SK-N-SH (cell line): Measurements from ENCODE around the gene DEAF1. TPM values are rescaled to one million over a fixed set of nuclear protein-coding genes. Genes with fewer than 3 reads are reported as not detected.
A peak's percentile ranks its signal among the peaks of the same experiment; 100 is the strongest.

Experiments
- CTCF ChIA-PET: fragments of 300-600, 350-600 bp; formaldehyde crosslinking; extraction: SDS; loops from one replicate; lab custom pipeline; 2021; lab: Yijun Ruan, JAX
- POLR2A ChIA-PET: fragments of 350-600 bp; sonication (Branson Sonifier 250); formaldehyde crosslinking; extraction: SDS; loops from one replicate; lab custom pipeline; 2020; ENCODE audit warnings: antibody characterized with exemption, inconsistent platforms; lab: Yijun Ruan, JAX
- DNase-seq: peaks from one replicate; pipeline ENCODE4 v3.0.0; 2012
- H2AFZ ChIP-seq: fragments of 200-600 bp; sonication (generic); 2 replicates; pipeline ENCODE4 v1.8.1; 2016; ENCODE audit warnings: antibody characterized with exemption, mild to moderate bottlenecking, low read depth
- H3F3A ChIP-seq: fragments of 200-600 bp; sonication (generic); replicated peaks from 2 replicates; pipeline ENCODE3; 2016; ENCODE audit warnings: antibody characterized with exemption, mild to moderate bottlenecking; ENCODE audit not compliant: insufficient read depth
- H3K27ac ChIP-seq, 2 experiments: fragments of 200-500 bp in 1 of 2; fragments of 200-600 bp in 1 of 2; sonication (Bioruptor generic) in 1 of 2; sonication (generic), shearing (Covaris generic) in 1 of 2; 2 replicates each; pipeline versions ENCODE4 v1.5.1 to v1.6.1; 2014 to 2016; ENCODE audit warnings: low read depth in 2 of 2, inconsistent platforms in 1 of 2, low read length in 1 of 2, mild to moderate bottlenecking in 1 of 2, mixed read lengths in 1 of 2
- H3K27me3 ChIP-seq: fragments of 200-600 bp; sonication (generic), shearing (Covaris generic); 2 replicates; pipeline ENCODE4 v1.6.1; 2016; ENCODE audit warnings: mixed run types; ENCODE audit not compliant: insufficient read depth
- H3K36me3 ChIP-seq, 2 experiments: fragments of 200-500 bp in 1 of 2; fragments of 200-600 bp in 1 of 2; sonication (Bioruptor generic) in 1 of 2; sonication (generic) in 1 of 2; replicated peaks in 1 of 2; 2 replicates each; pipeline versions ENCODE3 to v1.5.1; 2014 to 2016; ENCODE audit warnings: low read length in 1 of 2, mild to moderate bottlenecking in 1 of 2; ENCODE audit not compliant: insufficient read depth in 2 of 2, control insufficient read depth in 1 of 2
- H3K4me1 ChIP-seq, 2 experiments: fragments of 200-500 bp in 1 of 2; fragments of 200-600 bp in 1 of 2; sonication (Bioruptor generic) in 1 of 2; sonication (generic), shearing (Covaris generic) in 1 of 2; 2 replicates each; pipeline versions ENCODE4 v1.5.1 to v1.6.1; 2014 to 2016; ENCODE audit warnings: low read depth in 1 of 2, low read length in 1 of 2, mixed run types in 1 of 2; ENCODE audit not compliant: insufficient read depth in 2 of 2, control insufficient read depth in 1 of 2
- H3K4me2 ChIP-seq: fragments of 200-600 bp; sonication (generic), shearing (Covaris generic); 2 replicates; pipeline ENCODE4 v1.6.1; 2017; ENCODE audit warnings: mixed run types
- H3K4me3 ChIP-seq, 2 experiments: fragments of 200-500 bp in 1 of 2; fragments of 200-600 bp in 1 of 2; sonication (Bioruptor generic) in 1 of 2; sonication (generic), shearing (Covaris generic) in 1 of 2; 2 replicates each; pipeline versions ENCODE4 v1.5.1 to v1.8.1; 2014 to 2016; ENCODE audit warnings: low read depth in 2 of 2, inconsistent platforms in 1 of 2, low read length in 1 of 2, mild to moderate bottlenecking in 1 of 2, mixed read lengths in 1 of 2, moderate library complexity in 1 of 2
- H3K79me2 ChIP-seq: fragments of 200-600 bp; sonication (generic); 2 replicates; pipeline ENCODE4 v1.8.1; 2017; ENCODE audit warnings: mild to moderate bottlenecking; ENCODE audit not compliant: insufficient read depth
- H3K9ac ChIP-seq: fragments of 200-600 bp; sonication (generic); 2 replicates; pipeline ENCODE4 v1.6.1; 2017; ENCODE audit warnings: mixed run types
- H3K9me2 ChIP-seq: fragments of 200-600 bp; sonication (generic); 2 replicates; pipeline ENCODE4 v1.6.1; 2017; ENCODE audit warnings: mixed run types
- H3K9me3 ChIP-seq: fragments of 200-600 bp; sonication (generic); 2 replicates; pipeline ENCODE4 v1.6.1; 2017; ENCODE audit warnings: mixed run types, mild to moderate bottlenecking, moderate library complexity
- H4K20me1 ChIP-seq: fragments of 200-600 bp; sonication (generic); 2 replicates; pipeline ENCODE4 v1.6.1; 2017; ENCODE audit warnings: mild to moderate bottlenecking, mixed run types; ENCODE audit not compliant: insufficient read depth
- CHD2 ChIP-seq: fragments of 150-350 bp; IDR thresholded peaks from 2 replicates; pipeline ENCODE4 v1.6.1; 2018; ENCODE audit warnings: low read length; ENCODE audit not compliant: partially characterized antibody
- ELF1 ChIP-seq: IDR thresholded peaks from 2 replicates; pipeline ENCODE4 v1.4.0; 2012
- EP300 ChIP-seq, 2 experiments: IDR thresholded peaks; 2 replicates each; pipeline versions ENCODE4 v1.4.0 to v1.6.1; 2012; ENCODE audit warnings: borderline replicate concordance in 1 of 2, low read depth in 1 of 2, low read length in 1 of 2
- FOXJ3 ChIP-seq: sonication (generic); formaldehyde crosslinking; IDR thresholded peaks from 2 replicates; pipeline ENCODE4 v1.5.1; 2020; ENCODE audit warnings: mild to moderate bottlenecking, missing genetic modification reagents
- FOXM1 ChIP-seq: IDR thresholded peaks from 2 replicates; pipeline ENCODE4 v1.4.0; 2012; ENCODE audit warnings: low read depth, mild to moderate bottlenecking
- GABPA ChIP-seq: IDR thresholded peaks from 2 replicates; pipeline ENCODE4 v1.4.0; 2012; ENCODE audit warnings: low read depth, mild to moderate bottlenecking
- NFIC ChIP-seq: IDR thresholded peaks from 2 replicates; pipeline ENCODE4 v1.4.0; 2012; ENCODE audit warnings: borderline replicate concordance
- NRF1 ChIP-seq: IDR thresholded peaks from 2 replicates; pipeline ENCODE4 v1.6.1; 2012; ENCODE audit warnings: low read depth, mild to moderate bottlenecking, low read length
- PBX3 ChIP-seq: IDR thresholded peaks from 2 replicates; pipeline ENCODE4; 2012
- POLR2AphosphoS5 ChIP-seq: IDR thresholded peaks from 2 replicates; pipeline ENCODE4 v1.6.1; 2012; ENCODE audit warnings: low read depth, low read length
- RAD21 ChIP-seq: IDR thresholded peaks from 2 replicates; pipeline ENCODE4 v1.6.1; 2012; ENCODE audit warnings: mild to moderate bottlenecking, low read length
- RFX5 ChIP-seq: IDR thresholded peaks from 2 replicates; pipeline ENCODE4 v1.6.1; 2012; ENCODE audit warnings: mild to moderate bottlenecking, improper control_type of control experiment, low read length
- TAF1 ChIP-seq: IDR thresholded peaks from 2 replicates; pipeline ENCODE4 v1.6.1; 2012; ENCODE audit warnings: low read depth, mild to moderate bottlenecking, low read length, moderate library complexity, borderline replicate concordance
- TCF12 ChIP-seq: IDR thresholded peaks from 2 replicates; pipeline ENCODE4 v1.4.0; 2012
- WGBS: methylation state at CpG from one replicate; pipeline ENCODE4 v1.1.6; 2017; ENCODE audit warnings: low lambda C conversion rate; 5-methylcytosine and 5-hydroxymethylcytosine counted together
- polyA plus RNA-seq, 3 experiments: library from polyadenylated mRNA; depleted of rRNA; stranded (reverse); fragments of >200 nt; gene quantifications; 2 replicates each; pipeline ENCODE4 v1.2.3, GENCODE V29; 2012
- TF ChIP-seq, protein P1 (sequence below): IDR thresholded peaks from 2 replicates; pipeline ENCODE4 v1.6.1; 2012; ENCODE audit warnings: mild to moderate bottlenecking, low read depth, low read length, moderate library complexity
- TF ChIP-seq, protein P2 (sequence below): IDR thresholded peaks from 2 replicates; pipeline ENCODE4 v1.4.0; 2012; ENCODE audit warnings: low read depth

The DEAF1 gene
- polyA plus RNA-seq, 1 of the 3 experiments (the other 2 are of a cell fraction), result 40.6 TPM

DNA sequence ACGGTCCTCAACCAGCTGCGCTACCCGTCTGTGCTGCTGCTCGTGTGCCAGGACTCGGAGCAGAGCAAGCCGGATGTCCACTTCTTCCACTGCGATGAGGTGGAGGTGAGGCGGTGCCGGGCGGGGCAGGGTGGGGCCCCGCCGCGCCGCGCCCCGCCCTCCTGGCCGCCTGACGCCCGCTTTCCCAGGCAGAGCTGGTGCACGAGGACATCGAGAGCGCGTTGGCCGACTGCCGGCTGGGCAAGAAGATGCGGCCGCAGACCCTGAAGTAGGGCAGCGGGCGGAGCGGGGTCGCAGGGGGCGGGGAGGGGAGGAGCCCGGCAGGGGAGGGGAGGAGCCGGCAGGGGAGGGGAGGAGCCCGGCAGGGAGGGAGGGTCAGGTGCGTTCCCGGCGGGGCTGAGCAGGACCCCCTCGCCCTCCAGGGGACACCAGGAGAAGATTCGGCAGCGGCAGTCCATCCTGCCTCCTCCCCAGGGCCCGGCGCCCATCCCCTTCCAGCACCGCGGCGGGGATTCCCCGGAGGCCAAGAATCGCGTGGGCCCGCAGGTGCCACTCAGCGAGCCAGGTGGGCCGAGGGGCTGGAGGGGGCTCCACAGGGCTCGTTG lies 25.7 kb upstream of the DEAF1 start:
- Histone ChIP-seq H3F3A (no peaks in the 10 kb centered on the region), H3K4me3 (peak overlapping the region in 1 of 2 experiments; percentile 24; a peak in 1 of 4 replicates), H3K4me1 (peaks cover 0 to 12% of the 10 kb centered on the region in 2 experiments; a peak in 1 of 4 replicates), H3K9ac (no peak overlapping the region), H2AFZ (no peak overlapping the region), H3K4me2 (0 out of 2 replicates have a peak overlapping the region, but pooled peaks have one; percentile 19), H3K36me3 (no peaks in the 10 kb centered on the region), H3K9me3 (no peaks in the 10 kb centered on the region), H3K27ac (no peak overlapping the region), H3K27me3 (peaks cover 52% of the 10 kb centered on the region), H3K9me2 (no peaks in the 10 kb centered on the region), H4K20me1 (no peaks in the 10 kb centered on the region), H3K79me2 (no peaks in the 10 kb centered on the region)
- peak; percentile 86 for DNase-seq
- ChIA-PET CTCF (interaction anchor here (0.9 to 11.8 kb wide), 8 partner anchors 7 to 202 kb away, joined by 3 to 150 read pairs (median 6); partner anchors contain the start of genes DEAF1 and TMEM80), POLR2A (no interaction called here)
- WGBS, result 18% methylated on average over 29 of the region's 53 CpGs
- no peak for TF ChIP-seq POLR2AphosphoS5
- no peak for TF ChIP-seq PBX3
- TF ChIP-seq TAF1, result no peak
- TF ChIP-seq GABPA, result no peak
- TF ChIP-seq CHD2, result no peak
- TF ChIP-seq, protein P1, sequence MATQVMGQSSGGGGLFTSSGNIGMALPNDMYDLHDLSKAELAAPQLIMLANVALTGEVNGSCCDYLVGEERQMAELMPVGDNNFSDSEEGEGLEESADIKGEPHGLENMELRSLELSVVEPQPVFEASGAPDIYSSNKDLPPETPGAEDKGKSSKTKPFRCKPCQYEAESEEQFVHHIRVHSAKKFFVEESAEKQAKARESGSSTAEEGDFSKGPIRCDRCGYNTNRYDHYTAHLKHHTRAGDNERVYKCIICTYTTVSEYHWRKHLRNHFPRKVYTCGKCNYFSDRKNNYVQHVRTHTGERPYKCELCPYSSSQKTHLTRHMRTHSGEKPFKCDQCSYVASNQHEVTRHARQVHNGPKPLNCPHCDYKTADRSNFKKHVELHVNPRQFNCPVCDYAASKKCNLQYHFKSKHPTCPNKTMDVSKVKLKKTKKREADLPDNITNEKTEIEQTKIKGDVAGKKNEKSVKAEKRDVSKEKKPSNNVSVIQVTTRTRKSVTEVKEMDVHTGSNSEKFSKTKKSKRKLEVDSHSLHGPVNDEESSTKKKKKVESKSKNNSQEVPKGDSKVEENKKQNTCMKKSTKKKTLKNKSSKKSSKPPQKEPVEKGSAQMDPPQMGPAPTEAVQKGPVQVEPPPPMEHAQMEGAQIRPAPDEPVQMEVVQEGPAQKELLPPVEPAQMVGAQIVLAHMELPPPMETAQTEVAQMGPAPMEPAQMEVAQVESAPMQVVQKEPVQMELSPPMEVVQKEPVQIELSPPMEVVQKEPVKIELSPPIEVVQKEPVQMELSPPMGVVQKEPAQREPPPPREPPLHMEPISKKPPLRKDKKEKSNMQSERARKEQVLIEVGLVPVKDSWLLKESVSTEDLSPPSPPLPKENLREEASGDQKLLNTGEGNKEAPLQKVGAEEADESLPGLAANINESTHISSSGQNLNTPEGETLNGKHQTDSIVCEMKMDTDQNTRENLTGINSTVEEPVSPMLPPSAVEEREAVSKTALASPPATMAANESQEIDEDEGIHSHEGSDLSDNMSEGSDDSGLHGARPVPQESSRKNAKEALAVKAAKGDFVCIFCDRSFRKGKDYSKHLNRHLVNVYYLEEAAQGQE, result no peak
- no peak for TF ChIP-seq FOXM1
- no peak for TF ChIP-seq NFIC
- TF ChIP-seq, protein P2, sequence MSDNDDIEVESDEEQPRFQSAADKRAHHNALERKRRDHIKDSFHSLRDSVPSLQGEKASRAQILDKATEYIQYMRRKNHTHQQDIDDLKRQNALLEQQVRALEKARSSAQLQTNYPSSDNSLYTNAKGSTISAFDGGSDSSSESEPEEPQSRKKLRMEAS, result no peak
- no peak for TF ChIP-seq EP300 (IDR thresholded peaks at IDR 0.05; ENCODE audit: borderline replicate concordance in 1 of 2, low read depth in 1 of 2, low read length in 1 of 2)
- no peak for TF ChIP-seq TCF12
- TF ChIP-seq NRF1, result no peak
- TF ChIP-seq RFX5, result no peak
- no peak for TF ChIP-seq RAD21
- no peak for TF ChIP-seq FOXJ3 (CRISPR knock-in tag)
- no peak for TF ChIP-seq ELF1
